Vagina (tissue), 2 donors: ENCODE measurements around the gene NOTCH3. TPM values are rescaled to one million over a fixed set of nuclear protein-coding genes. Genes with fewer than 3 reads are reported as not detected.

Source experiments
- DNase-seq, 2 donors: peaks; one replicate each; pipeline ENCODE4 v3.0.0-alpha.2; 2017; ENCODE audit errors: extremely low spot score in 2 of 2
- H3K27ac ChIP-seq: fragments of 200-600 bp; sonication (generic); one replicate; pipeline ENCODE4 v1.5.1; 2019
- H3K27me3 ChIP-seq: fragments of 200-600 bp; sonication (generic); one replicate; pipeline ENCODE4 v1.5.1; 2019
- H3K36me3 ChIP-seq, 2 donors: fragments of 200-600 bp; sonication (generic); one replicate each; pipeline ENCODE4 v1.5.1; 2017 to 2019
- H3K4me1 ChIP-seq: fragments of 200-600 bp; sonication (generic); one replicate; pipeline ENCODE4 v1.5.1; 2019
- H3K4me3 ChIP-seq, 2 donors: fragments of 200-600 bp; sonication (generic); 1 replicate in 1 of 2; 2 replicates in 1 of 2; pipeline ENCODE4 v1.5.1; 2016 to 2019
- H3K9me3 ChIP-seq: fragments of 200-600 bp; sonication (generic); one replicate; pipeline ENCODE4 v1.5.1; 2019
- CTCF ChIP-seq, 3 experiments: fragments of 450-650 bp in 2 of 3; fragments of 200-600 bp in 1 of 3; sonication (generic) in 1 of 3; IDR thresholded peaks; one replicate each; pipeline ENCODE4 v1.5.1; 2017 to 2019; ENCODE audit warnings: antibody characterized with exemption in 3 of 3, mild to moderate bottlenecking in 2 of 3, moderate library complexity in 2 of 3
- POLR2A ChIP-seq, 2 donors: fragments of 450-650 bp; IDR thresholded peaks; one replicate each; pipeline ENCODE4 v1.6.1; 2017; ENCODE audit warnings: antibody characterized with exemption in 2 of 2, mild to moderate bottlenecking in 2 of 2, moderate library complexity in 2 of 2
- POLR2AphosphoS5 ChIP-seq, 2 donors: sonication (generic); formaldehyde crosslinking; IDR thresholded peaks; one replicate each; pipeline ENCODE4 v1.9.0; 2017; ENCODE audit warnings: antibody characterized with exemption in 2 of 2, mild to moderate bottlenecking in 2 of 2, low read depth in 1 of 2; ENCODE audit not compliant: insufficient read depth in 1 of 2
- intact Hi-C: fragments of 100-400 bp; cut with DNase I; formaldehyde crosslinking; loops from one replicate; pipeline ENCODE4 v1.15.1; 2023
- total RNA-seq: library from RNA; depleted of rRNA; stranded (reverse); fragments of >200 nt; gene quantifications from one replicate; pipeline ENCODE4 v1.2.3, GENCODE V29; 2016

The NOTCH3 gene
- total RNA-seq, 1 donor from 2014 or later, result 76.6 TPM

GRCh38 chr19:15245370-15246197, 44.8 kb upstream of the NOTCH3 start:
- TF ChIP-seq POLR2AphosphoS5 (IDR thresholded peaks at IDR 0.05; ENCODE audit: insufficient read depth in 1 of 2, low read depth in 1 of 2) (no peak), CTCF (IDR thresholded peaks at IDR 0.05) (no peak), POLR2A (IDR thresholded peaks at IDR 0.05) (no peak)
- Histone ChIP-seq H3K27me3 (no peaks in the 10 kb centered on the region), H3K4me3 (no peak overlapping the region), H3K9me3 (no peaks in the 10 kb centered on the region), H3K36me3 (peaks cover 0 to 49% of the 10 kb centered on the region in 2 donors), H3K27ac (peak overlapping the region; percentile 91), H3K4me1 (peaks cover 58% of the 10 kb centered on the region)
- no peak for DNase-seq
- intact Hi-C loops, result no loop called here

- Histone ChIP-seq H3K27me3 (no peaks in the 10 kb centered on the region), H3K4me1 (peaks cover 50% of the 10 kb centered on the region), H3K9me3 (no peaks in the 10 kb centered on the region), H3K27ac (peak overlapping the region; percentile 37), H3K36me3 (peaks cover 0 to 57% of the 10 kb centered on the region in 2 donors), H3K4me3 (no peak overlapping the region)
- DNase-seq, result no peak
- TF ChIP-seq POLR2A (IDR thresholded peaks at IDR 0.05) (no peak), CTCF (IDR thresholded peaks at IDR 0.05) (no peak), POLR2AphosphoS5 (IDR thresholded peaks at IDR 0.05; ENCODE audit: insufficient read depth in 1 of 2, low read depth in 1 of 2) (no peak)
- intact Hi-C loops, result no loop called here
Measured at GRCh38 chr19:15244808-15245207, 44.0 kb upstream of the NOTCH3 start.

- Histone ChIP-seq H3K27ac (peak overlapping the region; percentile 37), H3K9me3 (no peaks in the 10 kb centered on the region), H3K36me3 (peaks cover 0 to 63% of the 10 kb centered on the region in 2 donors), H3K4me1 (peaks cover 44% of the 10 kb centered on the region), H3K4me3 (no peak overlapping the region), H3K27me3 (no peaks in the 10 kb centered on the region)
- intact Hi-C loops, result no loop called here
- TF ChIP-seq POLR2AphosphoS5 (IDR thresholded peaks at IDR 0.05; ENCODE audit: insufficient read depth in 1 of 2, low read depth in 1 of 2), result no peak
- TF ChIP-seq CTCF (IDR thresholded peaks at IDR 0.05), result no peak
- TF ChIP-seq POLR2A (IDR thresholded peaks at IDR 0.05), result no peak
- DNase-seq, result no peak
Measured at GRCh38 chr19:15244106-15244803, 43.5 kb upstream of the NOTCH3 start.

GRCh38 chr19:15243236-15243957, 42.6 kb upstream of the NOTCH3 start:
- no peaks in the 10 kb centered on the region for H3K9me3 ChIP-seq
- DNase-seq, result no peak
- TF ChIP-seq POLR2A (IDR thresholded peaks at IDR 0.05) (no peak), POLR2AphosphoS5 (IDR thresholded peaks at IDR 0.05; ENCODE audit: insufficient read depth in 1 of 2, low read depth in 1 of 2) (no peak), CTCF (IDR thresholded peaks at IDR 0.05) (no peak)
- intact Hi-C loops, result no loop called here
- peaks cover 36% of the 10 kb centered on the region for H3K4me1 ChIP-seq
- no peaks in the 10 kb centered on the region for H3K27me3 ChIP-seq
- peak overlapping the region; percentile 37 for H3K27ac ChIP-seq
- peaks cover 0 to 71% of the 10 kb centered on the region in 2 donors for H3K36me3 ChIP-seq
- H3K4me3 ChIP-seq, result no peak overlapping the region
